Mesothelial cell of epicardium (in vitro differentiated cells): Measurements from ENCODE around the gene TDRD12. TPM values are rescaled to one million over a fixed set of nuclear protein-coding genes. Genes with fewer than 3 reads are reported as not detected.

ENCODE experiments used
- DNase-seq, 2 experiments: peaks; one replicate each; pipeline ENCODE4 v3.0.0; 2021; ENCODE audit warnings: low spot score in 2 of 2; ENCODE audit not compliant: unreplicated experiment in 2 of 2
- H3K27ac Mint-ChIP-seq: 2 replicates; pipeline ENCODE4 v1.8.0; 2021; ENCODE audit warnings: mixed read lengths
- H3K27me3 Mint-ChIP-seq: 2 replicates; pipeline ENCODE4 v1.8.0; 2021; ENCODE audit warnings: low read depth, mixed read lengths
- H3K36me3 Mint-ChIP-seq: 2 replicates; pipeline ENCODE4 v1.8.0; 2021; ENCODE audit warnings: mixed read lengths
- H3K4me1 Mint-ChIP-seq: 2 replicates; pipeline ENCODE4 v1.8.0; 2021; ENCODE audit warnings: mixed read lengths
- H3K4me3 Mint-ChIP-seq: 2 replicates; pipeline ENCODE4 v1.8.0; 2021; ENCODE audit warnings: mild to moderate bottlenecking, moderate library complexity, mixed read lengths
- H3K9me3 Mint-ChIP-seq: 2 replicates; pipeline ENCODE4 v1.8.0; 2021; ENCODE audit warnings: mixed read lengths
- total RNA-seq: library from RNA; stranded (reverse); gene quantifications from 3 replicates; pipeline ENCODE4 v1.2.1, GENCODE V29; 2021
- TF ChIP-seq, protein P1 (sequence below): fragments of 200-600 bp; sonication (generic); IDR thresholded peaks from one replicate; pipeline ENCODE4 v1.5.0; 2021; ENCODE audit warnings: antibody characterized with exemption; ENCODE audit not compliant: unreplicated experiment

The TDRD12 gene
- total RNA-seq, 1 donor from 2014 or later, result 0.63 TPM

DNA sequence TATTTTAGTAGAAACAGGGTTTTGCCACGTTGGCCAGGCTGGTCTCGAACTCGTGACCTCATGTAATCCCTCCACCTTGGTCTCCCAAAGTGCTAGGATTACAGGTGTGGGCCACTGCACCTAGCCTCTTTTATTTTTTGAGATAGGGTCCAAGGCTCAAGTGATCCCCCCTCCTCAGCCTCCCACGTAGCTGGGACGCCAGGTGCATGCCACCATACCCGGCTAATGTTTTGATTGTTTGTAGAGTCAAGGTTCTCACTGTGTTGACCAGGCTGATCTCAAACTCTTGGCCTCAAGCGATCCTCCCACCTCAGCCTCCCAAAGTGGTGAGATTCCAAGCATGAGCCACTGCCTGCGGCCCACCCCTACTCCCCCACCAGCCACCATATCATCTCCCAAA is 143.7 kb downstream of the TDRD12 start:
- DNase-seq, result no peak
- no peaks in the 10 kb centered on the region for H3K36me3 Mint-ChIP-seq
- no peak overlapping the region for H3K4me3 Mint-ChIP-seq
- no peaks in the 10 kb centered on the region for H3K4me1 Mint-ChIP-seq
- TF ChIP-seq, protein P1, sequence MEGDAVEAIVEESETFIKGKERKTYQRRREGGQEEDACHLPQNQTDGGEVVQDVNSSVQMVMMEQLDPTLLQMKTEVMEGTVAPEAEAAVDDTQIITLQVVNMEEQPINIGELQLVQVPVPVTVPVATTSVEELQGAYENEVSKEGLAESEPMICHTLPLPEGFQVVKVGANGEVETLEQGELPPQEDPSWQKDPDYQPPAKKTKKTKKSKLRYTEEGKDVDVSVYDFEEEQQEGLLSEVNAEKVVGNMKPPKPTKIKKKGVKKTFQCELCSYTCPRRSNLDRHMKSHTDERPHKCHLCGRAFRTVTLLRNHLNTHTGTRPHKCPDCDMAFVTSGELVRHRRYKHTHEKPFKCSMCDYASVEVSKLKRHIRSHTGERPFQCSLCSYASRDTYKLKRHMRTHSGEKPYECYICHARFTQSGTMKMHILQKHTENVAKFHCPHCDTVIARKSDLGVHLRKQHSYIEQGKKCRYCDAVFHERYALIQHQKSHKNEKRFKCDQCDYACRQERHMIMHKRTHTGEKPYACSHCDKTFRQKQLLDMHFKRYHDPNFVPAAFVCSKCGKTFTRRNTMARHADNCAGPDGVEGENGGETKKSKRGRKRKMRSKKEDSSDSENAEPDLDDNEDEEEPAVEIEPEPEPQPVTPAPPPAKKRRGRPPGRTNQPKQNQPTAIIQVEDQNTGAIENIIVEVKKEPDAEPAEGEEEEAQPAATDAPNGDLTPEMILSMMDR, result no peak
- no peak overlapping the region for H3K27ac Mint-ChIP-seq
- no peaks in the 10 kb centered on the region for H3K9me3 Mint-ChIP-seq
- no peaks in the 10 kb centered on the region for H3K27me3 Mint-ChIP-seq

DNA sequence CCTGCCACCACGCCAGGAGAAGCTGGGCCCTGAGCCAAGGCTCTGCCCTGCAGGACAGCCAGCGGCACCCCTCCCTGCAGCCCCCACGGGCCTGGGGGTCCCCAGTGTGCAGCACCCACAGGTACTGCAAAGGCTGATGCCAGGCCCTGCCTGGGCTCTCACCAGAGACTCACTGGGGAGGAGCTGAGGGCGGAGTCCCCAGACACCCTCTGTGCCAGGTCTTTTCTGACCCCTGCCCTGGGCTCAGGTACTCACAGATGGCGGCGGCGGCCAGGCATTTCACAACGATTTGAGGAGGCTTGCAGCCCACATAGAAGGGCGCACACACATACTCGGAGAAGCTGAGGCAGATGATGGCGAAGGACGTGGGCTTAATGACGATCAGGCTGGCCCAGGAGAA is 144.3 kb downstream of the TDRD12 start:
- Mint-ChIP-seq H3K27me3 (no peaks in the 10 kb centered on the region), H3K4me1 (no peaks in the 10 kb centered on the region), H3K4me3 (no peak overlapping the region), H3K36me3 (no peaks in the 10 kb centered on the region), H3K9me3 (no peaks in the 10 kb centered on the region), H3K27ac (no peak overlapping the region)
- no peak for DNase-seq
- TF ChIP-seq, protein P1, result no peak

DNA sequence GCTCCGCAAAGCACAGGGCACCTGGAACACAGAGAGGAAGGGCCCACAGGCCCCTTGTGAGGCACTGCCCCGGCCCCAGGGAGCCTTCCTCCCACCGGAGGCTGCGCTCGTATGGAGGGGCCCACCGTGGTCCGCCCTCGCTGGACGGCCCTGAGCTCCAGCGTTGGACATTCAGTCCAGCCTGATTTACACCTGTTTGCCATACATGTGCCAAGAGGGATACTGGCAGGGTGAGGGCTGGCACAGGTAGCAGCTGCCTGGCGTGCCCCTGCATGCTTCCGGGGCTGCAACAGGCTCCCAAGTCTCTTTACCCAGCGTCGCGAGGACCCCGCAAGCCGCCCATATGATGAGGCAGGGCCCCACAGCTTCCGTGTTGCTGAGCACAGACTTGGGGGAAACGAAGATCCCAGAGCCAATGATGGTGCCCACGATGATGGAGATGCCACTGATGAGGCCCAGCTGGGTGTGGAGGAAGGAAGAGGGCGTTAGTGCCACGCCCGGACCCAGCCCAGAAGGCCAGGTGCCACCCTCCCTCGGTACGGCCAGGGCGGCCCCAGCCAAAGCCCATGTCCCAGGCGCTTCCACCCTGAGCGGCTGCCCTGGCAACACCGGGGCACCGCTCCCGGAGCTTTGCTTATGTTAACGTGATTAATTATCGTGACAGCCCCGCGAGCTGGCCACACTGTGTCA is 144.9 kb downstream of the TDRD12 start:
- DNase-seq, result no peak
- Mint-ChIP-seq H3K9me3 (no peaks in the 10 kb centered on the region), H3K36me3 (no peaks in the 10 kb centered on the region), H3K27me3 (no peaks in the 10 kb centered on the region), H3K4me1 (no peaks in the 10 kb centered on the region), H3K4me3 (no peak overlapping the region), H3K27ac (no peak overlapping the region)
- TF ChIP-seq, protein P1, result no peak

DNA sequence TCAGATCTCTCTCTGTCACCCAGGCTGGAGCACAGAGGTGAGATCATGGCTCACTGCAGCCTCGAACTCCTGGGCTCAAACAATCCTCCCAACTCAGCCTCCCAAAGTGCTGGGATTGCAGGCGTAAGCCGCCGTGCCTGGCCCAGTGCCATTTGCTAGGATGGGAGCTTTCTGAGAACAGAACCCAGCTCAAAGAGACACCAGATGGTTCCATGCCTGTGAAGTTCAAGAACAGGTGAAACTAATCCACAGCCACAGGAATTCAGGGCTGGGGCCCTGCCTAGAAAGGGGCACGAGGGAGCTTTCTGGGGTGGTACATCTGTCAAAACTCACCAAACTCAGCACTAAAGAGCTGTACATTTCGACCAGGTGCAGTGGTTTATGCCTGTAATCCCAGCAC is 145.8 kb downstream of the TDRD12 start:
- Mint-ChIP-seq H3K9me3 (no peaks in the 10 kb centered on the region), H3K27me3 (no peaks in the 10 kb centered on the region), H3K4me1 (no peaks in the 10 kb centered on the region), H3K27ac (no peak overlapping the region), H3K36me3 (no peaks in the 10 kb centered on the region), H3K4me3 (no peak overlapping the region)
- no peak for DNase-seq
- TF ChIP-seq, protein P1, result no peak

GRCh38 chr19:32866061-32866460 is 146.5 kb downstream of the TDRD12 start:
- no peak for DNase-seq
- TF ChIP-seq, protein P1, result no peak
- no peaks in the 10 kb centered on the region for H3K4me1 Mint-ChIP-seq
- no peaks in the 10 kb centered on the region for H3K27me3 Mint-ChIP-seq
- H3K9me3 Mint-ChIP-seq, result no peaks in the 10 kb centered on the region
- no peak overlapping the region for H3K4me3 Mint-ChIP-seq
- no peaks in the 10 kb centered on the region for H3K36me3 Mint-ChIP-seq
- H3K27ac Mint-ChIP-seq, result no peak overlapping the region
